GM23338 (cell line): Measurements from ENCODE around the gene SNX30. TPM values are rescaled to one million over a fixed set of nuclear protein-coding genes. Genes with fewer than 3 reads are reported as not detected.

Experiments
- CREB1 ChIP-seq: fragments of 250-450 bp; sonication (Bioruptor Pico); IDR thresholded peaks from 2 replicates; pipeline ENCODE4 v1.5.0; 2020; ENCODE audit warnings: low read depth, mild to moderate bottlenecking, moderate library complexity
- CTCF ChIP-seq, 2 experiments: fragments of 200-600 bp in 1 of 2; sonication (generic) in 1 of 2; conservative IDR thresholded peaks; 2 replicates each; pipeline versions ENCODE4 v1.5.1 to v1.6.1; 2016 to 2017; ENCODE audit warnings: antibody characterized with exemption in 2 of 2, low read depth in 2 of 2, mild to moderate bottlenecking in 2 of 2, moderate library complexity in 1 of 2
- EZH2 ChIP-seq: fragments of 200-600 bp; sonication (generic); IDR thresholded peaks from one replicate; pipeline ENCODE4 v1.8.0; 2017; ENCODE audit warnings: antibody characterized with exemption, mild to moderate bottlenecking, low read depth; ENCODE audit not compliant: unreplicated experiment
- JUNB ChIP-seq: IDR thresholded peaks from one replicate; pipeline ENCODE4 v1.6.1; 2016; ENCODE audit warnings: antibody characterized with exemption; ENCODE audit not compliant: unreplicated experiment
- NANOG ChIP-seq: IDR thresholded peaks from 2 replicates; pipeline ENCODE4 v1.6.1; 2016; ENCODE audit warnings: antibody characterized with exemption, borderline replicate concordance
- POLR2AphosphoS5 ChIP-seq: IDR thresholded peaks from 2 replicates; pipeline ENCODE4 v1.6.1; 2016; ENCODE audit warnings: antibody characterized with exemption, low read depth
- STAT1 ChIP-seq: IDR thresholded peaks from one replicate; pipeline ENCODE4 v1.6.1; 2016; ENCODE audit warnings: antibody characterized with exemption; ENCODE audit not compliant: unreplicated experiment
- ZNF114 ChIP-seq: fragments of 250-450 bp; sonication (Bioruptor Pico); IDR thresholded peaks from 2 replicates; pipeline ENCODE4 v1.5.0; 2020; ENCODE audit warnings: mild to moderate bottlenecking, moderate library complexity
- ZNF331 ChIP-seq: fragments of 250-450 bp; sonication (Bioruptor Pico); IDR thresholded peaks from 2 replicates; pipeline ENCODE4 v1.5.0; 2020; ENCODE audit warnings: low read depth, mild to moderate bottlenecking, moderate library complexity
- ZNF462 ChIP-seq: fragments of 250-450 bp; sonication (Bioruptor Pico); IDR thresholded peaks from 2 replicates; pipeline ENCODE4 v1.5.0; 2020; ENCODE audit warnings: mild to moderate bottlenecking, moderate library complexity
- polyA plus RNA-seq: library from polyadenylated mRNA; unstranded; fragments of >200 nt; fragmentation: Nextera tagmentation; extraction: Ambion mirVana; gene quantifications from 2 replicates; pipeline ENCODE4 v1.2.1, GENCODE V29; 2016
- total RNA-seq: library from RNA; depleted of rRNA; stranded (reverse); fragments of >200 nt; shearing (Covaris generic); gene quantifications from 2 replicates; pipeline ENCODE4 v1.2.3, GENCODE V29; 2014

Gene SNX30
- total and polyA plus RNA-seq, 2 experiments from 2014 or later = 2.1 to 17.8 TPM

GRCh38 chr9:112751056-112751795, 666 bp downstream of the SNX30 start (continued):
- TF ChIP-seq ZNF462 (CRISPR knock-in tag) = no peak
- TF ChIP-seq EZH2 = no peak
- no peak for TF ChIP-seq ZNF114 (CRISPR knock-in tag)
- no peak for TF ChIP-seq CREB1 (CRISPR knock-in tag)
- TF ChIP-seq STAT1 = no peak
- TF ChIP-seq ZNF331 (CRISPR knock-in tag) = no peak
- no peak for TF ChIP-seq NANOG
- no peak; the same call in 1 of the 2 replicates for TF ChIP-seq POLR2AphosphoS5
- no peak for TF ChIP-seq JUNB
- TF ChIP-seq CTCF (conservative IDR thresholded peaks at IDR 0.05; ENCODE audit: low read depth in 2 of 2) = no peak
